ENCODE data around the gene DMKN.
A peak's percentile ranks its signal among the peaks of the same experiment; 100 is the strongest.

- no peak for TF ChIP-seq POLR2A (IDR thresholded peaks at IDR 0.05; ENCODE audit: low read depth, low read length)
- no peak for TF ChIP-seq CTCF (conservative IDR thresholded peaks at IDR 0.05; ENCODE audit: low read depth, low read length)
- TF ChIP-seq CEBPB (IDR thresholded peaks at IDR 0.05; ENCODE audit: low read depth, low read length) = peak; percentile 74
- TF ChIP-seq CHD1 (IDR thresholded peaks at IDR 0.05; ENCODE audit: low read depth, low read length) = no peak
- TF ChIP-seq RFX5 (IDR thresholded peaks at IDR 0.05; ENCODE audit: low read depth, low read length) = no peak
- no peak for TF ChIP-seq MAFK (IDR thresholded peaks at IDR 0.05; ENCODE audit: low read depth, low read length)
These were observed at the start of gene DMKN for GRCh38 chr19:35513628-35514281.

All from IMR-90 (cell line).